HepG2 (cell line): ENCODE results near the gene FNDC4. TPM values are rescaled to one million over a fixed set of nuclear protein-coding genes. Genes with fewer than 3 reads are reported as not detected.

Experiments used
- ATF1 ChIP-seq: IDR thresholded peaks from 2 replicates; pipeline ENCODE4 v1.6.1; 2016; ENCODE audit warnings: mild to moderate bottlenecking, control low read depth
- CENPX ChIP-seq: sonication (generic); formaldehyde crosslinking; IDR thresholded peaks from 2 replicates; pipeline ENCODE4 v1.9.0; 2021; ENCODE audit warnings: mild to moderate bottlenecking, missing genetic modification reagents, moderate library complexity
- DR1 ChIP-seq: sonication (generic); formaldehyde crosslinking; IDR thresholded peaks from 2 replicates; pipeline ENCODE4 v1.8.0; 2021; ENCODE audit warnings: mild to moderate bottlenecking, missing genetic modification reagents, inconsistent platforms
- KDM5A ChIP-seq: fragments of 200-600 bp; sonication (generic); IDR thresholded peaks from 2 replicates; pipeline ENCODE4 v1.7.0; 2018; ENCODE audit warnings: antibody characterized with exemption, mild to moderate bottlenecking, low read length, borderline replicate concordance
- NFRKB ChIP-seq: fragments of 450-650 bp; IDR thresholded peaks from 2 replicates; pipeline ENCODE4 v1.6.1; 2017
- SAFB2 ChIP-seq: sonication (generic); formaldehyde crosslinking; IDR thresholded peaks from 2 replicates; pipeline ENCODE4 v1.5.1; 2020; ENCODE audit warnings: missing genetic modification reagents, low read depth, mild to moderate bottlenecking, borderline replicate concordance
- SMAD3 ChIP-seq: sonication (generic); formaldehyde crosslinking; IDR thresholded peaks from 2 replicates; pipeline ENCODE4 v1.4.0; 2020; ENCODE audit warnings: missing genetic modification reagents
- TSC22D2 ChIP-seq: sonication (generic); formaldehyde crosslinking; IDR thresholded peaks from 2 replicates; pipeline ENCODE4 v1.5.1; 2020; ENCODE audit warnings: missing genetic modification reagents, mild to moderate bottlenecking, borderline replicate concordance
- polyA plus RNA-seq, 8 experiments: library from polyadenylated mRNA; depleted of rRNA in 3 of 8; stranded (reverse) in 7 of 8; unstranded in 1 of 8; fragments of >200 nt; fragmentation: Illumina TruSeq in 4 of 8; extraction: Trizol in 4 of 8; gene quantifications; 2 replicates each; pipeline versions ENCODE4 v1.2.1 to v1.2.3, GENCODE V29; 2011 to 2016; ENCODE audit warnings: low read depth in 4 of 8, missing spikeins in 1 of 8, mixed read lengths in 1 of 8; ENCODE audit not compliant: insufficient read depth in 1 of 8
- total RNA-seq, 5 experiments: library from RNA; depleted of rRNA; stranded (reverse); fragments of >200 nt; fragmentation: Illumina TruSeq; extraction: Trizol; gene quantifications; 2 replicates each; pipeline ENCODE4 v1.2.3, GENCODE V29; 2016; ENCODE audit warnings: low read depth in 1 of 5
- TF ChIP-seq, protein P1 (sequence below): sonication (generic); formaldehyde crosslinking; IDR thresholded peaks from 2 replicates; pipeline ENCODE4 v1.5.1; 2020; ENCODE audit warnings: mild to moderate bottlenecking, missing genetic modification reagents
- TF ChIP-seq, protein P2 (sequence below): sonication (generic); formaldehyde crosslinking; IDR thresholded peaks from 2 replicates; pipeline ENCODE4 v1.5.0; 2020; ENCODE audit warnings: mild to moderate bottlenecking, missing genetic modification reagents
- TF ChIP-seq, protein P3 (sequence below): IDR thresholded peaks from 2 replicates; pipeline ENCODE4 v1.4.0; 2020; ENCODE audit warnings: mild to moderate bottlenecking, missing genetic modification reagents
- TF ChIP-seq, protein P4 (sequence below): sonication (generic); formaldehyde crosslinking; IDR thresholded peaks from 2 replicates; pipeline ENCODE4 v1.4.0; 2020; ENCODE audit warnings: missing genetic modification reagents
- TF ChIP-seq, protein P5 (sequence below): sonication (generic); formaldehyde crosslinking; IDR thresholded peaks from 2 replicates; pipeline ENCODE4 v1.5.0; 2020; ENCODE audit warnings: mild to moderate bottlenecking, low read depth, missing genetic modification reagents, borderline replicate concordance

FNDC4 gene
- total and polyA plus RNA-seq, 2 of the 13 experiments (the other 11 are each of a cell fraction or from before 2014, with no cell fraction given) = 9.0 to 17.4 TPM

DNA sequence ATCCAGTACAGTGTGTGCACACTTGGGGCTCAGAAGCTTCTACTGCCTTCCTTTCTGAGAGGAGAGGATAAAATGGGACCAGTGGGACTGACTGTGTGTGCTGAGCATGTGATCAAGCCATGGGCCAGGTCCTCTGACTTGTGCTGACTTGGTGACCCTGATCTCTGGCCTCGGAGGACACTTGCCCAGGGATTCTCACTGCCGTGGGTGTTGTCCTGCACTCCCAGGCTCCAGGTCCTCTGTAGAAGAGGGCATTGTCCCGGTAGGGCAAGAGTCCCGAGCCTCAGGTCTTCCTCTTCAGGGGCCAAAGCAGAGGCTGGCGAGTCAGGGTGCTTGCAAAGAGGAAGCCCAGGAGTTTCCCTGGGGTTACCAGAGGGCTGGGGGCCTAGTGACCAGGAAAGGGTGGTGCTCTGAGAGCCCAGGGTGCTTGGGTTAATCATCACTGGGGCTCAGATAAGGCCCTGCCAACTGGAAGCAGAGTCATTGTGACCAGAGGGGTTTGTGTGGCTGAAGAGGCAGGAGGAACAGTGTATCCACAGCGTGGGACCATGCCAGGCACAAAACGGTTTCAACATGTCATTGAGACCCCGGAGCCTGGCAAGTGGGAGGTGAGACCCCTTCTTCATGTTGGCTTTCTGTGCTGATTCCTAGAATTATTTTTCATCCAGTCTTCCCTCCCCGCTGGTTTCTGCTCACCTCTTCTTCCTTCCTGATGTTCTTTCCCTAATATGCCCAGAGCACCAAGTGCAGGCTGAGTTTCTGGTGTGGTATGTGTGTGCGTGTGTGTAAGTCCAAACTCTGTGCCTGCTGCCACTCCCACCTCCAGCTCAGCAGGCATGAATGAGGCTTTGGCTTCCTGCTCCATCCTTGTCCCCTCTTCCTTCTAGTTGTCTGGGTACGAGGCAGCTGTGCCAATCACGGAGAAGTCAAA, 1.6 kb upstream of the FNDC4 start, which contains the start of gene GCKR (continued):
- TF ChIP-seq, protein P1, sequence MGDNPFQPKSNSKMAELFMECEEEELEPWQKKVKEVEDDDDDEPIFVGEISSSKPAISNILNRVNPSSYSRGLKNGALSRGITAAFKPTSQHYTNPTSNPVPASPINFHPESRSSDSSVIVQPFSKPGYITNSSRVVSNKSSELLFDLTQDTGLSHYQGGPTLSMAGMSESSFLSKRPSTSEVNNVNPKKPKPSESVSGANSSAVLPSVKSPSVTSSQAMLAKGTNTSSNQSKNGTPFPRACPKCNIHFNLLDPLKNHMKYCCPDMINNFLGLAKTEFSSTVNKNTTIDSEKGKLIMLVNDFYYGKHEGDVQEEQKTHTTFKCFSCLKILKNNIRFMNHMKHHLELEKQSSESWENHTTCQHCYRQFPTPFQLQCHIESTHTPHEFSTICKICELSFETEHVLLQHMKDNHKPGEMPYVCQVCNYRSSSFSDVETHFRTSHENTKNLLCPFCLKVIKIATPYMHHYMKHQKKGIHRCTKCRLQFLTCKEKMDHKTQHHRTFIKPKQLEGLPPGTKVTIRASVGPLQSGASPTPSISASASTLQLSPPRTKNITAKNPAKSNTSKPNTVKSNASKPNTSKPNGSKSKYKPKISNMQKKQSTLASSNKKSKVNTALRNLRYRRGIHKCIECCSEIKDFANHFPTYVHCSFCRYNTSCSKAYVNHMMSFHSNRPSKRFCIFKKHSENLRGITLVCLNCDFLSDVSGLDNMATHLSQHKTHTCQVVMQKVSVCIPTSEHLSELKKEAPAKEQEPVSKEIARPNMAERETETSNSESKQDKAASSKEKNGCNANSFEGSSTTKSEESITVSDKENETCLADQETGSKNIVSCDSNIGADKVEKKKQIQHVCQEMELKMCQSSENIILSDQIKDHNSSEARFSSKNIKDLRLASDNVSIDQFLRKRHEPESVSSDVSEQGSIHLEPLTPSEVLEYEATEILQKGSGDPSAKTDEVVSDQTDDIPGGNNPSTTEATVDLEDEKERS = peak; percentile 90; the same call in 1 of the 2 replicates
- TF ChIP-seq, protein P2, sequence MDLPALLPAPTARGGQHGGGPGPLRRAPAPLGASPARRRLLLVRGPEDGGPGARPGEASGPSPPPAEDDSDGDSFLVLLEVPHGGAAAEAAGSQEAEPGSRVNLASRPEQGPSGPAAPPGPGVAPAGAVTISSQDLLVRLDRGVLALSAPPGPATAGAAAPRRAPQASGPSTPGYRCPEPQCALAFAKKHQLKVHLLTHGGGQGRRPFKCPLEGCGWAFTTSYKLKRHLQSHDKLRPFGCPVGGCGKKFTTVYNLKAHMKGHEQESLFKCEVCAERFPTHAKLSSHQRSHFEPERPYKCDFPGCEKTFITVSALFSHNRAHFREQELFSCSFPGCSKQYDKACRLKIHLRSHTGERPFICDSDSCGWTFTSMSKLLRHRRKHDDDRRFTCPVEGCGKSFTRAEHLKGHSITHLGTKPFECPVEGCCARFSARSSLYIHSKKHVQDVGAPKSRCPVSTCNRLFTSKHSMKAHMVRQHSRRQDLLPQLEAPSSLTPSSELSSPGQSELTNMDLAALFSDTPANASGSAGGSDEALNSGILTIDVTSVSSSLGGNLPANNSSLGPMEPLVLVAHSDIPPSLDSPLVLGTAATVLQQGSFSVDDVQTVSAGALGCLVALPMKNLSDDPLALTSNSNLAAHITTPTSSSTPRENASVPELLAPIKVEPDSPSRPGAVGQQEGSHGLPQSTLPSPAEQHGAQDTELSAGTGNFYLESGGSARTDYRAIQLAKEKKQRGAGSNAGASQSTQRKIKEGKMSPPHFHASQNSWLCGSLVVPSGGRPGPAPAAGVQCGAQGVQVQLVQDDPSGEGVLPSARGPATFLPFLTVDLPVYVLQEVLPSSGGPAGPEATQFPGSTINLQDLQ (CRISPR knock-in tag) = no peak
- TF ChIP-seq DR1 (CRISPR knock-in tag) = peak; percentile 68
- no peak; the same call in none of the 2 replicates for TF ChIP-seq ATF1 (CRISPR knock-in tag)
- TF ChIP-seq KDM5A = no peak; the same call in 1 of the 2 replicates
- TF ChIP-seq CENPX (CRISPR knock-in tag) = no peak
- no peak for TF ChIP-seq NFRKB
- TF ChIP-seq SMAD3 (CRISPR knock-in tag) = peak; percentile 60; the same call in 1 of the 2 replicates
- TF ChIP-seq, protein P3, sequence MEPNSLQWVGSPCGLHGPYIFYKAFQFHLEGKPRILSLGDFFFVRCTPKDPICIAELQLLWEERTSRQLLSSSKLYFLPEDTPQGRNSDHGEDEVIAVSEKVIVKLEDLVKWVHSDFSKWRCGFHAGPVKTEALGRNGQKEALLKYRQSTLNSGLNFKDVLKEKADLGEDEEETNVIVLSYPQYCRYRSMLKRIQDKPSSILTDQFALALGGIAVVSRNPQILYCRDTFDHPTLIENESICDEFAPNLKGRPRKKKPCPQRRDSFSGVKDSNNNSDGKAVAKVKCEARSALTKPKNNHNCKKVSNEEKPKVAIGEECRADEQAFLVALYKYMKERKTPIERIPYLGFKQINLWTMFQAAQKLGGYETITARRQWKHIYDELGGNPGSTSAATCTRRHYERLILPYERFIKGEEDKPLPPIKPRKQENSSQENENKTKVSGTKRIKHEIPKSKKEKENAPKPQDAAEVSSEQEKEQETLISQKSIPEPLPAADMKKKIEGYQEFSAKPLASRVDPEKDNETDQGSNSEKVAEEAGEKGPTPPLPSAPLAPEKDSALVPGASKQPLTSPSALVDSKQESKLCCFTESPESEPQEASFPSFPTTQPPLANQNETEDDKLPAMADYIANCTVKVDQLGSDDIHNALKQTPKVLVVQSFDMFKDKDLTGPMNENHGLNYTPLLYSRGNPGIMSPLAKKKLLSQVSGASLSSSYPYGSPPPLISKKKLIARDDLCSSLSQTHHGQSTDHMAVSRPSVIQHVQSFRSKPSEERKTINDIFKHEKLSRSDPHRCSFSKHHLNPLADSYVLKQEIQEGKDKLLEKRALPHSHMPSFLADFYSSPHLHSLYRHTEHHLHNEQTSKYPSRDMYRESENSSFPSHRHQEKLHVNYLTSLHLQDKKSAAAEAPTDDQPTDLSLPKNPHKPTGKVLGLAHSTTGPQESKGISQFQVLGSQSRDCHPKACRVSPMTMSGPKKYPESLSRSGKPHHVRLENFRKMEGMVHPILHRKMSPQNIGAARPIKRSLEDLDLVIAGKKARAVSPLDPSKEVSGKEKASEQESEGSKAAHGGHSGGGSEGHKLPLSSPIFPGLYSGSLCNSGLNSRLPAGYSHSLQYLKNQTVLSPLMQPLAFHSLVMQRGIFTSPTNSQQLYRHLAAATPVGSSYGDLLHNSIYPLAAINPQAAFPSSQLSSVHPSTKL (CRISPR knock-in tag) = peak; percentile 91
- TF ChIP-seq, protein P4, sequence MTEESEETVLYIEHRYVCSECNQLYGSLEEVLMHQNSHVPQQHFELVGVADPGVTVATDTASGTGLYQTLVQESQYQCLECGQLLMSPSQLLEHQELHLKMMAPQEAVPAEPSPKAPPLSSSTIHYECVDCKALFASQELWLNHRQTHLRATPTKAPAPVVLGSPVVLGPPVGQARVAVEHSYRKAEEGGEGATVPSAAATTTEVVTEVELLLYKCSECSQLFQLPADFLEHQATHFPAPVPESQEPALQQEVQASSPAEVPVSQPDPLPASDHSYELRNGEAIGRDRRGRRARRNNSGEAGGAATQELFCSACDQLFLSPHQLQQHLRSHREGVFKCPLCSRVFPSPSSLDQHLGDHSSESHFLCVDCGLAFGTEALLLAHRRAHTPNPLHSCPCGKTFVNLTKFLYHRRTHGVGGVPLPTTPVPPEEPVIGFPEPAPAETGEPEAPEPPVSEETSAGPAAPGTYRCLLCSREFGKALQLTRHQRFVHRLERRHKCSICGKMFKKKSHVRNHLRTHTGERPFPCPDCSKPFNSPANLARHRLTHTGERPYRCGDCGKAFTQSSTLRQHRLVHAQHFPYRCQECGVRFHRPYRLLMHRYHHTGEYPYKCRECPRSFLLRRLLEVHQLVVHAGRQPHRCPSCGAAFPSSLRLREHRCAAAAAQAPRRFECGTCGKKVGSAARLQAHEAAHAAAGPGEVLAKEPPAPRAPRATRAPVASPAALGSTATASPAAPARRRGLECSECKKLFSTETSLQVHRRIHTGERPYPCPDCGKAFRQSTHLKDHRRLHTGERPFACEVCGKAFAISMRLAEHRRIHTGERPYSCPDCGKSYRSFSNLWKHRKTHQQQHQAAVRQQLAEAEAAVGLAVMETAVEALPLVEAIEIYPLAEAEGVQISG (CRISPR knock-in tag) = peak; percentile 79
- no peak for TF ChIP-seq TSC22D2
- TF ChIP-seq, protein P5, sequence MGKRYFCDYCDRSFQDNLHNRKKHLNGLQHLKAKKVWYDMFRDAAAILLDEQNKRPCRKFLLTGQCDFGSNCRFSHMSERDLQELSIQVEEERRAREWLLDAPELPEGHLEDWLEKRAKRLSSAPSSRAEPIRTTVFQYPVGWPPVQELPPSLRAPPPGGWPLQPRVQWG (CRISPR knock-in tag) = no peak
- TF ChIP-seq SAFB2 (CRISPR knock-in tag) = no peak
